H1 (cell line): ENCODE measurements around the gene FSTL4. TPM values are rescaled to one million over a fixed set of nuclear protein-coding genes. Genes with fewer than 3 reads are reported as not detected.

Experiments used
- CTCF ChIA-PET: fragments of 300-600 bp; sonication (Branson Sonifier 250); formaldehyde crosslinking; loops from one replicate; lab custom pipeline; 2021; ENCODE audit not compliant: partially characterized antibody; lab: Charles Lee
- POLR2A ChIA-PET: fragments of 300-600 bp; sonication (Branson Sonifier 250); formaldehyde crosslinking; loops from one replicate; lab custom pipeline; 2021; ENCODE audit warnings: inconsistent platforms; ENCODE audit not compliant: partially characterized antibody; lab: Charles Lee
- DNase-seq, 2 experiments: peaks; one replicate each; pipeline versions ENCODE4 v3.0.0 to v3.0.0-alpha.2; 2010 to 2022; ENCODE audit warnings: low spot score in 2 of 2, low read depth in 1 of 2, mixed read lengths in 1 of 2
- FAIRE-seq: peaks from 2 replicates; lab custom pipeline; 2011; peaks lifted over from hg19 to GRCh38; lab: Jason Lieb, UNC
- H2AFZ ChIP-seq: 2 replicates; pipeline ENCODE4 v1.8.1; 2012; ENCODE audit warnings: low read length, inconsistent platforms
- H2AK5ac ChIP-seq: 2 replicates; pipeline ENCODE4 v1.6.1; 2013; ENCODE audit warnings: low read depth, low read length
- H2BK120ac ChIP-seq: replicated peaks from 2 replicates; pipeline ENCODE3; 2013; ENCODE audit warnings: low read depth, low read length, inconsistent platforms
- H2BK12ac ChIP-seq: 2 replicates; pipeline ENCODE4 v1.6.1; 2013; ENCODE audit warnings: low read depth, low read length
- H2BK15ac ChIP-seq: 2 replicates; pipeline ENCODE4 v1.6.1; 2013; ENCODE audit warnings: low read length
- H2BK20ac ChIP-seq: 2 replicates; pipeline ENCODE4 v1.6.1; 2013; ENCODE audit warnings: low read length
- H2BK5ac ChIP-seq: 2 replicates; pipeline ENCODE4 v1.6.1; 2013; ENCODE audit warnings: low read depth, low read length
- H3K14ac ChIP-seq: 2 replicates; pipeline ENCODE4 v1.6.1; 2013; ENCODE audit warnings: inconsistent platforms; ENCODE audit not compliant: insufficient read length
- H3K18ac ChIP-seq: 2 replicates; pipeline ENCODE4 v1.6.1; 2013; ENCODE audit warnings: low read length; ENCODE audit errors: extremely low read depth
- H3K23ac ChIP-seq: 2 replicates; pipeline ENCODE4 v1.6.1; 2013; ENCODE audit warnings: inconsistent platforms; ENCODE audit not compliant: insufficient read length
- H3K23me2 ChIP-seq: 2 replicates; pipeline ENCODE4 v1.6.1; 2013; ENCODE audit warnings: low read depth, low read length
- H3K27ac ChIP-seq: 2 replicates; pipeline ENCODE4 v1.6.1; 2011; ENCODE audit warnings: low read depth, low read length, inconsistent platforms
- H3K27me3 ChIP-seq, 4 experiments: replicated peaks in 1 of 4; 1 replicate in 1 of 4; 2 replicates in 3 of 4; pipeline versions ENCODE4 v1.6.1 to v1.8.1; 2011 to 2013; ENCODE audit warnings: low read length in 3 of 4, mild to moderate bottlenecking in 3 of 4, inconsistent platforms in 2 of 4, mixed read lengths in 2 of 4, moderate library complexity in 1 of 4; ENCODE audit not compliant: control insufficient read depth in 3 of 4, insufficient read depth in 3 of 4; ENCODE audit errors: extremely low read depth in 1 of 4
- H3K36me3 ChIP-seq, 4 experiments: 2 replicates each; pipeline versions ENCODE4 v1.6.1 to v1.8.1; 2011 to 2013; ENCODE audit warnings: mild to moderate bottlenecking in 4 of 4, low read length in 3 of 4, moderate library complexity in 2 of 4, control low read depth in 1 of 4, inconsistent platforms in 1 of 4; ENCODE audit not compliant: insufficient read depth in 4 of 4, control insufficient read depth in 2 of 4
- H3K4ac ChIP-seq: replicated peaks from 2 replicates; pipeline ENCODE3; 2013; ENCODE audit warnings: low read length, low read depth, mixed read lengths, inconsistent platforms; ENCODE audit not compliant: insufficient read length
- H3K4me1 ChIP-seq, 4 experiments: replicated peaks in 1 of 4; 1 replicate in 1 of 4; 2 replicates in 3 of 4; pipeline versions ENCODE4 v1.6.1 to v1.8.1; 2011 to 2013; ENCODE audit warnings: low read length in 3 of 4, inconsistent platforms in 2 of 4, mixed read lengths in 1 of 4; ENCODE audit not compliant: insufficient read depth in 4 of 4, control insufficient read depth in 3 of 4
- H3K4me2 ChIP-seq, 2 experiments: 2 replicates each; pipeline versions ENCODE4 v1.6.1 to v1.8.1; 2011 to 2013; ENCODE audit warnings: low read depth in 2 of 2, low read length in 2 of 2, control low read depth in 1 of 2, inconsistent platforms in 1 of 2, mild to moderate bottlenecking in 1 of 2; ENCODE audit not compliant: insufficient read depth in 1 of 2
- H3K4me3 ChIP-seq, 4 experiments: fragments of 200-600, 300-600 bp in 1 of 4; sonication (generic), shearing (Covaris generic), sonication (Bioruptor Twin) in 1 of 4; 2 replicates each; pipeline versions ENCODE4 v1.5.1 to v1.8.1; 2011 to 2016; ENCODE audit warnings: low read length in 4 of 4, low read depth in 3 of 4, control low read depth in 2 of 4, inconsistent platforms in 2 of 4, mild to moderate bottlenecking in 2 of 4, mixed read lengths in 1 of 4, moderate library complexity in 1 of 4; ENCODE audit not compliant: insufficient read depth in 2 of 4; ENCODE audit errors: extremely low read depth in 1 of 4
- H3K56ac ChIP-seq: replicated peaks from 2 replicates; pipeline ENCODE3; 2013; ENCODE audit warnings: low read depth, mild to moderate bottlenecking, mixed read lengths, low read length, inconsistent platforms; ENCODE audit not compliant: insufficient read length
- H3K79me1 ChIP-seq: 2 replicates; pipeline ENCODE4 v1.6.1; 2013; ENCODE audit warnings: low read depth, low read length, control low read depth
- H3K79me2 ChIP-seq, 2 experiments: 2 replicates each; pipeline versions ENCODE4 v1.6.1 to v1.8.1; 2012 to 2013; ENCODE audit warnings: low read length in 2 of 2, mild to moderate bottlenecking in 2 of 2, inconsistent platforms in 1 of 2; ENCODE audit not compliant: insufficient read depth in 2 of 2, control insufficient read depth in 1 of 2
- H3K9ac ChIP-seq, 4 experiments: replicated peaks in 1 of 4; 1 replicate in 1 of 4; 2 replicates in 3 of 4; pipeline versions ENCODE4 v1.6.1 to v1.8.1; 2011 to 2013; ENCODE audit warnings: low read depth in 3 of 4, low read length in 3 of 4, control low read depth in 2 of 4, mild to moderate bottlenecking in 2 of 4, moderate library complexity in 2 of 4, inconsistent platforms in 1 of 4; ENCODE audit errors: extremely low read depth in 1 of 4
- H3K9me3 ChIP-seq, 2 experiments: 2 replicates each; pipeline versions ENCODE4 v1.6.1 to v1.8.1; 2012 to 2013; ENCODE audit warnings: mild to moderate bottlenecking in 2 of 2, moderate library complexity in 2 of 2, control low read depth in 1 of 2, inconsistent platforms in 1 of 2, low read depth in 1 of 2, low read length in 1 of 2, mixed read lengths in 1 of 2; ENCODE audit not compliant: insufficient read depth in 2 of 2
- H4K20me1 ChIP-seq, 2 experiments: replicated peaks in 1 of 2; 2 replicates each; pipeline versions ENCODE3 to v1.8.1; 2011 to 2013; ENCODE audit warnings: inconsistent platforms in 2 of 2, low read length in 2 of 2, mild to moderate bottlenecking in 1 of 2; ENCODE audit not compliant: insufficient read depth in 2 of 2, control insufficient read depth in 1 of 2
- H4K5ac ChIP-seq: 2 replicates; pipeline ENCODE4 v1.6.1; 2013; ENCODE audit warnings: low read length, low read depth, mixed read lengths, inconsistent platforms; ENCODE audit not compliant: insufficient read length
- H4K8ac ChIP-seq: 2 replicates; pipeline ENCODE4 v1.8.0; 2013; ENCODE audit warnings: mild to moderate bottlenecking, moderate library complexity, low read length, inconsistent platforms; ENCODE audit not compliant: insufficient read depth; ENCODE audit errors: extremely low read depth
- H4K91ac ChIP-seq: replicated peaks from 2 replicates; pipeline ENCODE3; 2013; ENCODE audit warnings: low read length, mixed read lengths, inconsistent platforms; ENCODE audit not compliant: insufficient read length
- JUND ChIP-seq: IDR thresholded peaks from 2 replicates; pipeline ENCODE4 v1.6.1; 2011; ENCODE audit warnings: mild to moderate bottlenecking, improper control_type of control experiment, low read length
- RBBP5 ChIP-seq: IDR thresholded peaks from 2 replicates; pipeline ENCODE4 v1.7.1; 2012; ENCODE audit warnings: low read depth, mild to moderate bottlenecking, inconsistent platforms, low read length, moderate library complexity, borderline replicate concordance
- WGBS, 2 experiments: shearing (Covaris generic) in 1 of 2; methylation state at CpG; one replicate each; pipeline versions ENCODE4 v1.1.6 to v1.1.7; 2013 to 2015; ENCODE audit warnings: low lambda C conversion rate in 2 of 2, mixed read lengths in 2 of 2, inconsistent platforms in 1 of 2, low coverage in 1 of 2, missing lambda C conversion rate in 1 of 2; ENCODE audit not compliant: insufficient replicate concordance in 2 of 2, insufficient coverage in 1 of 2, insufficient read length in 1 of 2; ENCODE audit errors: extremely low coverage in 1 of 2, missing lambda C conversion rate in 1 of 2; 5-methylcytosine and 5-hydroxymethylcytosine counted together
- polyA plus RNA-seq, 7 experiments: library from polyadenylated mRNA; depleted of rRNA in 3 of 7; stranded (reverse) in 5 of 7; unstranded in 2 of 7; fragments of >200 nt in 5 of 7; fragments of 200-250 nt in 2 of 7; gene quantifications; 1 replicate in 5 of 7; 2 replicates in 1 of 7; 4 replicates in 1 of 7; pipeline versions ENCODE4 v1.2.1 to v1.2.3, GENCODE V29; 2011 to 2013; ENCODE audit warnings: missing spikeins in 2 of 7, mixed read lengths in 2 of 7
- total RNA-seq: library from RNA; stranded (reverse); fragmentation: NEBNext Ultra II Directional; extraction: Animal tissue kit (Norgen Biotek cat#: 25700); gene quantifications from 2 replicates; pipeline ENCODE4 v1.2.1, GENCODE V29; 2021
- TF ChIP-seq, protein P1 (sequence below): IDR thresholded peaks from 2 replicates; pipeline ENCODE4 v1.6.1; 2011; ENCODE audit warnings: low read depth, mild to moderate bottlenecking, low read length; ENCODE audit not compliant: insufficient read depth

Gene FSTL4
- total and polyA plus RNA-seq, 2 of the 8 experiments (the other 6 are each of a cell fraction or from before 2014, with no cell fraction given): 3.1 to 4.1 TPM

DNA sequence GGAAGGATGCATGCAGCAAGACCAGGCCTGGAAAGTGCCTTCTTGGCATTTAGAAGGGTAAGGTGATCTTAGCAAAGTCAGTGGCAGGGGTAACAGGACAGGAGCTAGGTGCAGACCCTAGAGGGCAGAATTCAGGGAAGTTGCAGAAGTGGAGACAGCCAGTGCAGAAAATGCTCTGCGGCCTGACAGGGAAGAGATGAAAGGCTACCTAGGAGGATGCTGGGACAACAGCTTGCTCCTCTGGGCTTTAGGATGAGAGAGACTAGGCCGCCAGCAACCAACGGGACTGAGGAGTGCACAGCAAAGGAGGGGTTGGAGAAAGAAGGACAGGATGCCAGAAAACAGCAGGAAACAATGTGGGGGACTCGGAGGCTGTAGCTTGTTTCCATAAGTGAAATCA is 219.9 kb downstream of the FSTL4 start:
- H2BK5ac ChIP-seq: no peak overlapping the region
- H4K5ac ChIP-seq: no peak overlapping the region
- H2BK12ac ChIP-seq: no peak overlapping the region
- 89% methylated on average over 4 of the region's 4 CpGs; no CpG with 5 or more reads in 1 of the 2 experiments for WGBS, 2 experiments
- H3K9me3 ChIP-seq: peaks cover 3 to 14% of the 10 kb centered on the region in 2 experiments; a peak in 2 of 4 replicates
- H3K36me3 ChIP-seq: peaks cover 0 to 5% (median 0%) of the 10 kb centered on the region in 4 experiments; a peak in 1 of 8 replicates
- H2BK15ac ChIP-seq: no peak overlapping the region
- H3K27me3 ChIP-seq: no peaks in the 10 kb centered on the region
- H3K23ac ChIP-seq: no peak overlapping the region
- no peak overlapping the region for H2AK5ac ChIP-seq
- peak in 1 of 2 experiments; percentile 33 for DNase-seq
- ChIA-PET POLR2A (interaction anchor here (0.5 to 1.1 kb wide), 2 partner anchors 8 to 292 kb away, joined by 3 read pairs; no protein-coding TSS in a partner anchor), CTCF (interaction anchor here (0.6 to 2.4 kb wide), 10 partner anchors 8 to 123 kb away, joined by 3 to 9 read pairs (median 4); no protein-coding TSS in a partner anchor)
- H3K79me2 ChIP-seq: no peaks in the 10 kb centered on the region
- H4K20me1 ChIP-seq: no peaks in the 10 kb centered on the region
- no peak overlapping the region for H4K91ac ChIP-seq
- H4K8ac ChIP-seq: no peak overlapping the region
- H3K9ac ChIP-seq: no peak overlapping the region
- H3K4me1 ChIP-seq: peaks cover 1 to 6% (median 4%) of the 10 kb centered on the region in 4 experiments; a peak in 4 of 7 replicates
- no peak overlapping the region for H2BK20ac ChIP-seq
- no peaks in the 10 kb centered on the region for H3K23me2 ChIP-seq
- FAIRE-seq: no peak
- no peak overlapping the region for H3K27ac ChIP-seq
- H3K79me1 ChIP-seq: no peaks in the 10 kb centered on the region
- H3K4me3 ChIP-seq: no peak overlapping the region
- H2AFZ ChIP-seq: no peak overlapping the region
- no peak overlapping the region for H3K14ac ChIP-seq
- no peak overlapping the region for H2BK120ac ChIP-seq
- no peak overlapping the region for H3K18ac ChIP-seq
- H3K4me2 ChIP-seq: no peak overlapping the region
- no peak overlapping the region for H3K56ac ChIP-seq
- H3K4ac ChIP-seq: no peak overlapping the region
- TF ChIP-seq RBBP5 (no peak), JUND (no peak)
- TF ChIP-seq, protein P1, sequence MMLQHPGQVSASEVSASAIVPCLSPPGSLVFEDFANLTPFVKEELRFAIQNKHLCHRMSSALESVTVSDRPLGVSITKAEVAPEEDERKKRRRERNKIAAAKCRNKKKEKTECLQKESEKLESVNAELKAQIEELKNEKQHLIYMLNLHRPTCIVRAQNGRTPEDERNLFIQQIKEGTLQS: no peak
